DOHH2 (cell line): ENCODE results near the gene HTR2A.

Experiments
- EZH2phosphoT487 ChIP-seq: fragments of 200-600 bp; sonication (generic); IDR thresholded peaks from 2 replicates; pipeline ENCODE4 v1.6.1; 2017; ENCODE audit warnings: borderline replicate concordance, mild to moderate bottlenecking, antibody characterized with exemption, low read length, moderate library complexity, mixed read lengths
- TF ChIP-seq, protein P1 (sequence below): fragments of 200-600 bp; sonication (generic); IDR thresholded peaks from one replicate; pipeline ENCODE4 v1.5.1; 2014; ENCODE audit warnings: antibody characterized with exemption, mild to moderate bottlenecking, low read depth, low read length; ENCODE audit not compliant: poor library complexity, severe bottlenecking

- TF ChIP-seq, protein P1, sequence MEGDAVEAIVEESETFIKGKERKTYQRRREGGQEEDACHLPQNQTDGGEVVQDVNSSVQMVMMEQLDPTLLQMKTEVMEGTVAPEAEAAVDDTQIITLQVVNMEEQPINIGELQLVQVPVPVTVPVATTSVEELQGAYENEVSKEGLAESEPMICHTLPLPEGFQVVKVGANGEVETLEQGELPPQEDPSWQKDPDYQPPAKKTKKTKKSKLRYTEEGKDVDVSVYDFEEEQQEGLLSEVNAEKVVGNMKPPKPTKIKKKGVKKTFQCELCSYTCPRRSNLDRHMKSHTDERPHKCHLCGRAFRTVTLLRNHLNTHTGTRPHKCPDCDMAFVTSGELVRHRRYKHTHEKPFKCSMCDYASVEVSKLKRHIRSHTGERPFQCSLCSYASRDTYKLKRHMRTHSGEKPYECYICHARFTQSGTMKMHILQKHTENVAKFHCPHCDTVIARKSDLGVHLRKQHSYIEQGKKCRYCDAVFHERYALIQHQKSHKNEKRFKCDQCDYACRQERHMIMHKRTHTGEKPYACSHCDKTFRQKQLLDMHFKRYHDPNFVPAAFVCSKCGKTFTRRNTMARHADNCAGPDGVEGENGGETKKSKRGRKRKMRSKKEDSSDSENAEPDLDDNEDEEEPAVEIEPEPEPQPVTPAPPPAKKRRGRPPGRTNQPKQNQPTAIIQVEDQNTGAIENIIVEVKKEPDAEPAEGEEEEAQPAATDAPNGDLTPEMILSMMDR, result no peak
- no peak for TF ChIP-seq EZH2phosphoT487
Observed at GRCh38 chr13:46796515-46797474, 100.1 kb downstream of the HTR2A start, which contains the start of gene ESD.
